DND-41 (cell line): ENCODE results near the gene CFL1.

ENCODE experiments used
- ATAC-seq: fragments of 200-7000 bp; cut with Tn5 transposase; 3 replicates; pipeline ENCODE4 v1.9.1; 2021; ENCODE audit warnings: low read depth; ENCODE audit not compliant: insufficient read depth
- DNase-seq: peaks from one replicate; pipeline ENCODE4 v3.0.0-alpha.2; 2020
- H2AFZ ChIP-seq: 2 replicates; pipeline ENCODE4 v1.6.0; 2012; ENCODE audit warnings: low read depth, low read length
- H3K27ac ChIP-seq: 2 replicates; pipeline ENCODE4 v1.5.1; 2012; ENCODE audit warnings: low read length, inconsistent platforms
- H3K27me3 ChIP-seq: fragments of 200-600 bp; sonication (generic); 2 replicates; pipeline ENCODE4 v1.6.0; 2012; ENCODE audit warnings: low read length, mild to moderate bottlenecking, inconsistent platforms; ENCODE audit not compliant: insufficient read depth, poor library complexity
- H3K36me3 ChIP-seq: 2 replicates; pipeline ENCODE4 v1.5.1; 2012; ENCODE audit warnings: low read length, inconsistent platforms; ENCODE audit not compliant: insufficient read depth
- H3K4me1 ChIP-seq: 2 replicates; pipeline ENCODE4 v1.5.1; 2012; ENCODE audit warnings: mild to moderate bottlenecking, low read length; ENCODE audit not compliant: insufficient read depth
- H3K4me2 ChIP-seq: 2 replicates; pipeline ENCODE4 v1.6.0; 2012; ENCODE audit warnings: mild to moderate bottlenecking, moderate library complexity, low read length, inconsistent platforms; ENCODE audit not compliant: insufficient read depth
- H3K4me3 ChIP-seq, 2 experiments: fragments of 200-600 bp in 1 of 2; shearing (Covaris generic) in 1 of 2; 2 replicates each; pipeline ENCODE4 v1.5.1; 2012 to 2016; ENCODE audit warnings: inconsistent platforms in 2 of 2, low read length in 2 of 2, mild to moderate bottlenecking in 2 of 2, low read depth in 1 of 2, moderate library complexity in 1 of 2
- H3K79me2 ChIP-seq: 2 replicates; pipeline ENCODE4 v1.6.0; 2012; ENCODE audit warnings: low read length, inconsistent platforms; ENCODE audit not compliant: insufficient read depth
- H3K9ac ChIP-seq: 2 replicates; pipeline ENCODE4 v1.6.0; 2012; ENCODE audit warnings: low read depth, mild to moderate bottlenecking, inconsistent platforms, low read length, moderate library complexity
- H3K9me3 ChIP-seq: 2 replicates; pipeline ENCODE4 v1.5.1; 2012; ENCODE audit warnings: low read length, moderate library complexity, mild to moderate bottlenecking, inconsistent platforms; ENCODE audit not compliant: insufficient read depth, severe bottlenecking
- H4K20me1 ChIP-seq: 2 replicates; pipeline ENCODE4 v1.6.0; 2012; ENCODE audit warnings: low read length; ENCODE audit not compliant: insufficient read depth
- EZH2 ChIP-seq: IDR thresholded peaks from 3 replicates; pipeline ENCODE4 v1.6.1; 2012; ENCODE audit warnings: borderline replicate concordance, low read depth, mild to moderate bottlenecking, moderate library complexity, low read length, inconsistent platforms; ENCODE audit not compliant: severe bottlenecking
- TF ChIP-seq, protein P1 (sequence below): IDR thresholded peaks from 2 replicates; pipeline ENCODE4 v1.5.1; 2012; ENCODE audit warnings: borderline replicate concordance, low read length, moderate library complexity, mild to moderate bottlenecking; ENCODE audit not compliant: poor library complexity, severe bottlenecking; ENCODE audit errors: extremely low read depth

CFL1 gene

DNA sequence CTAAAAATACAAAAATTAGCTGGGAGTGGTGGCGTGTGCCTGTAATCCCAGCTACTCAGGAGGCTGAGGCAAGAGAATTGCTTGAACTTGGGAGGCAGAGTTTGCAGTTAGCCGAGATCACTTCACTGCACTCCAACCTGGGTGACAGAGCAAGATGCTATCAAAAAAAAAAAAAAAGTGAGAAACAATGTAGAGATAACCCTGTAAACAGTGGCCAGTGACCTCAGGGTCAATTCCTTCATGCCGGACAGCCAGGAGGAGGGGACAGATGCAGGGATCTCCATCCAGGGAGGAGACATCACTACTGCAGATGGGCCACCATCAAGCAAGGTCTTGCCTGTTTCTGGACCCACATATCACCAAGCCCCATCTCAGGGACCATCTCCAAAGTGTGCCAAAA lies 10.2 kb downstream of the CFL1 start:
- H4K20me1 ChIP-seq = peaks cover 20% of the 10 kb centered on the region; the same call in 1 of the 2 replicates
- DNase-seq (no peak), ATAC-seq (no peak)
- no peaks in the 10 kb centered on the region for H3K27me3 ChIP-seq
- H3K27ac ChIP-seq = no peak overlapping the region
- no peaks in the 10 kb centered on the region for H3K79me2 ChIP-seq
- no peak overlapping the region for H2AFZ ChIP-seq
- TF ChIP-seq EZH2 = no peak
- TF ChIP-seq, protein P1, sequence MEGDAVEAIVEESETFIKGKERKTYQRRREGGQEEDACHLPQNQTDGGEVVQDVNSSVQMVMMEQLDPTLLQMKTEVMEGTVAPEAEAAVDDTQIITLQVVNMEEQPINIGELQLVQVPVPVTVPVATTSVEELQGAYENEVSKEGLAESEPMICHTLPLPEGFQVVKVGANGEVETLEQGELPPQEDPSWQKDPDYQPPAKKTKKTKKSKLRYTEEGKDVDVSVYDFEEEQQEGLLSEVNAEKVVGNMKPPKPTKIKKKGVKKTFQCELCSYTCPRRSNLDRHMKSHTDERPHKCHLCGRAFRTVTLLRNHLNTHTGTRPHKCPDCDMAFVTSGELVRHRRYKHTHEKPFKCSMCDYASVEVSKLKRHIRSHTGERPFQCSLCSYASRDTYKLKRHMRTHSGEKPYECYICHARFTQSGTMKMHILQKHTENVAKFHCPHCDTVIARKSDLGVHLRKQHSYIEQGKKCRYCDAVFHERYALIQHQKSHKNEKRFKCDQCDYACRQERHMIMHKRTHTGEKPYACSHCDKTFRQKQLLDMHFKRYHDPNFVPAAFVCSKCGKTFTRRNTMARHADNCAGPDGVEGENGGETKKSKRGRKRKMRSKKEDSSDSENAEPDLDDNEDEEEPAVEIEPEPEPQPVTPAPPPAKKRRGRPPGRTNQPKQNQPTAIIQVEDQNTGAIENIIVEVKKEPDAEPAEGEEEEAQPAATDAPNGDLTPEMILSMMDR = no peak
- H3K36me3 ChIP-seq = peaks cover 15% of the 10 kb centered on the region
- no peaks in the 10 kb centered on the region for H3K4me1 ChIP-seq
- H3K4me2 ChIP-seq = no peak overlapping the region
- no peak overlapping the region for H3K9ac ChIP-seq
- no peak overlapping the region for H3K4me3 ChIP-seq
- no peaks in the 10 kb centered on the region for H3K9me3 ChIP-seq

DNA sequence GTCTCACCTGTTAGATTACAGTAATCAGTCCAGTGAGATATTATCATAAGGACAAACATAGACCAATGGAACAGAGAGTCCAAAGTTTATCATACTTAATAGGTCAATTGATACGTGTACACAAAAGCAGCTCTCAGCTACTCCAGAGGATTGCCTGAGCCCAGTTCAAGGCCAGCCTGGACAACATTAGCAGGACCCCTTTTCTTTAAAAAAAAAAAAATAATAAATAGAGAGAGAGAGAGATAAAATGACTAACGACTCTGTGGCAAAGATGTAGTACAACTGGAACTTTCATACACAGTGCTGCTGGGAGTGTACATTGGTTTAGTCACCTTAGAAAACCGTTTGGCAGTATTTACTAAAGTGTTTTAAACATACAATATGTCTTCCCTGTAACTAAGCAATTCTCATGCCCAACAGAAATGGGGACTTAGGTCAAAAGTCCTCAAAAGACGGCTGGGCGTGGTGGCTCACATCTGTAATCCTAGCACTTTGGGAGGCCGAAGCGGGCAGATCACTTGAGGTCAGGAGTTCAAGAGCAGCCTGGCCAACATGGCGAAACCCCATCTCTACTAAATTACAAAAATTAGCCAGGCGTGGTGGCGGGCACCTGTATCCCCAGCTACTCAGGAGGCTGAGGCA lies 13.6 kb downstream of the CFL1 start:
- Histone ChIP-seq H3K4me3 (no peak overlapping the region), H4K20me1 (no peaks in the 10 kb centered on the region), H2AFZ (no peak overlapping the region), H3K79me2 (no peaks in the 10 kb centered on the region), H3K27me3 (no peaks in the 10 kb centered on the region), H3K9ac (no peak overlapping the region), H3K4me1 (no peaks in the 10 kb centered on the region), H3K36me3 (no peaks in the 10 kb centered on the region), H3K9me3 (no peaks in the 10 kb centered on the region), H3K27ac (no peak overlapping the region), H3K4me2 (no peak overlapping the region)
- DNase-seq (no peak), ATAC-seq (no peak)
- TF ChIP-seq, protein P1 = no peak
- TF ChIP-seq EZH2 = no peak

DNA sequence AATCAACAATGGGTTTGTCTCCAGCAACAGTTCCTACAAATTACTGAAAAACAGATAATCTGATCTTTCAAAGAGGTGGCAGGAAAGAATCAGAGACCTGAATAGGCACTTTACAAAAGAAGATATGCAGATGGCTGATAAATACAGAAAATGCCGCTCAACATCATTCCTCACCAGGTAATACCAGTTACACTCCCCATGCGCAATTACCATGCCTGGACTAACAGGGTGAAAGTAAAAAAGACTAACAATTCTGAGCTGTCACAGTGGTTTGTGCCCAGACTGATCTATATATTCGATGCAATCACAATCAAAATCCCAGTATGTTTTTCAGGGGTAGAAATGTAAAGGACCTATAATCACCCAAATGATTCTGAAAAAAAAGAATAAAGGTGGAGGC lies 14.2 kb downstream of the CFL1 start:
- H3K9ac ChIP-seq = no peak overlapping the region
- H3K4me1 ChIP-seq = no peaks in the 10 kb centered on the region
- no peak overlapping the region for H3K27ac ChIP-seq
- no peak overlapping the region for H3K4me2 ChIP-seq
- H3K9me3 ChIP-seq = no peaks in the 10 kb centered on the region
- no peaks in the 10 kb centered on the region for H3K36me3 ChIP-seq
- no peaks in the 10 kb centered on the region for H4K20me1 ChIP-seq
- no peak for TF ChIP-seq EZH2
- TF ChIP-seq, protein P1 = no peak
- H3K27me3 ChIP-seq = no peaks in the 10 kb centered on the region
- no peak overlapping the region for H3K4me3 ChIP-seq
- no peaks in the 10 kb centered on the region for H3K79me2 ChIP-seq
- DNase-seq (no peak), ATAC-seq (no peak)
- no peak overlapping the region for H2AFZ ChIP-seq

DNA sequence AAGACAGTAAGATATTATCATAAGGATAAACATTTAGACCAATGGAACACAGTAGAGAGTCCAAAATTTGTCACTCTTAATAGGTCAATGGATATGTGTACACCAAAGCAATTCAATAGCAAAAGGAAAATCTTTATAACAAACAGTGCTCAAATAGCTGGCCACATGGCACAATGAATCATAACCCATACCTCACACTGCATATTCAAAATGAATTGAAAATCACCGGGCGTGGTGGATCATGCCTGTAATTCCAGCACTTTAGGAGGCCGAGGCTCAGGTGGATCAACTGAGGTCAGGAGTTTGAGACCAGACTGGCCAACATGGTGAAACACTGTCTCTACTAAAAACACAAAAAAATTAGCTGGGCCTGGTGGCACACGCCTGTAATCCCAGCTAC lies 15.8 kb downstream of the CFL1 start:
- Histone ChIP-seq H3K4me1 (no peaks in the 10 kb centered on the region), H4K20me1 (no peaks in the 10 kb centered on the region), H3K27me3 (no peaks in the 10 kb centered on the region), H3K27ac (no peak overlapping the region), H3K4me3 (no peak overlapping the region), H3K4me2 (no peak overlapping the region), H3K36me3 (no peaks in the 10 kb centered on the region), H3K79me2 (no peaks in the 10 kb centered on the region), H3K9ac (no peak overlapping the region), H2AFZ (no peak overlapping the region), H3K9me3 (no peaks in the 10 kb centered on the region)
- ATAC-seq (no peak), DNase-seq (no peak)
- TF ChIP-seq, protein P1 = no peak
- TF ChIP-seq EZH2 = no peak
